GM21619 (cell line): ENCODE results near the gene PTK7.

Source experiments
- ATAC-seq: cut with Tn5 transposase; IDR thresholded peaks from one replicate; pipeline ENCODE4 v1.9.1; 2021; ENCODE audit not compliant: unreplicated experiment

PTK7 gene

DNA sequence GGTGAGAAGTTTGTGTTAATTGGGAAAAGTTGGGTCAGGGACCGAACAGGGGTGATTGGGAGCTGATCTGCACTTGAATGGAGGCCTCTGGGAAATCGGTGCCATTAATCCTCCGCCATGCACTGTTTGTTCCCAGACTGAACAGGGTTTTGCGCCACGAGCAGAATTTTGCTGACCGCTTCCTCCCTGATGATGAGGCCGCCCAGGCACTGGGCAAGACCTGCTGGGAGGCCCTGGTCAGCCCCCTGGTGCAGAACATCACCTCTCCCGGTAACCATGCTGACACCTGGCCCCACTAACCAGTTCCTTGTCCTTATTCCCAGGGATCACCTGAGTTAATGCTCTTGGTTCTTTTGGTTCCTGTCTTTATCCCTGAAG, 127.6 kb downstream of the PTK7 start:
- no peak for ATAC-seq

DNA sequence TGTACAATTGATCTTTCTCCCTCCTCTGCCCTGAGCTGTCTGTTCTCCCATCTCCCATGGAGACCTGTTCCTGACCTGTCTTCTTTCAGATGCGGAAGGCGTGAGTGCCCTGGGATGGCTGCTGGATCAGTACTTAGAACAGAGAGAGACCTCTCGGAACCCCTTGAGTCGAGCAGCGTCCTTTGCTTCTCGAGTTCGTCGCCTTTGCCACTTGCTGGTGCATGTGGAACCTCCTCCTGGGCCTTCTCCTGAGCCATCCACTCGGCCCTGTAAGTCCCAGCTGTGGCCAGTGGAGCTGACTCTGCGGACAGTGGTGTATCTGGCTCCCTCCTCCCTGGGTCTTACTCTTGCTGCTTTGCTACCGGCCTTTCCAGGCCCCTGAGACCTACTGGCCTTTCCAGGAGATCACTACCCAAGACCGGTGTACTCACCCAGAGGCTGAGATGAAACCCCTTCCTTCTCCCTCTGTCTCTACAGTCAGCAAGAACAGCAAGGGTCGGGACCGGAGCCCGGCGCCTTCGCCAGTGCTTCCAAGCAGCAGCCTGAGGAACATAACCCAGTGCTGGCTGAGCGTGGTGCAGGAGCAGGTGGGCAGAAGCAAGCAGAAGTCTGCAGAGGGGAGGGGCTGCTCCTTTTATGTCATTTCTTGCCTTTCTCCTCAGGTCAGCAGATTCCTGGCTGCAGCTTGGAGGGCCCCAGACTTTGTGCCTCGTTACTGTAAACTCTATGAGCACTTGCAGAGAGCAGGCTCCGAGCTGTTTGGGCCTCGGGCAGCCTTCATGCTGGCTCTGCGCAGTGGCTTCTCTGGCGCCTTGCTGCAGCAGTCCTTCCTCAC, 128.4 kb downstream of the PTK7 start:
- no peak for ATAC-seq

DNA sequence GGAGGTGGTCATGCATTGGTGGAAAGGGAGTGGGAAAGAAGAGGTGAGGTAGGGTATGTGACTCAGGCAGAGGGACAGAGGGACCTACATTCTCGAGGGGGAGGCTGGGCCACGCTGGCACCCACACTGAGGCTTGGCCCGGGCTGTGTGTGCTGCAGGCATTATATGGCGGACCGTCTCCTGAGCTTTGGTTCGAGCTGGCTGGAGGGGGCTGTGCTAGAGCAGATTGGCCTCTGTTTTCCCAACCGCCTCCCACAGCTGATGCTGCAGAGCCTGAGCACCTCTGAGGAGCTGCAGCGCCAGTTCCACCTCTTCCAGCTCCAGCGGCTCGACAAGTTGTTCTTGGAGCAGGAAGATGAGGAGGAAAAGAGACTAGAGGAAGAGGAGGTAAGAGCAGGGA, 129.7 kb downstream of the PTK7 start:
- no peak for ATAC-seq

DNA sequence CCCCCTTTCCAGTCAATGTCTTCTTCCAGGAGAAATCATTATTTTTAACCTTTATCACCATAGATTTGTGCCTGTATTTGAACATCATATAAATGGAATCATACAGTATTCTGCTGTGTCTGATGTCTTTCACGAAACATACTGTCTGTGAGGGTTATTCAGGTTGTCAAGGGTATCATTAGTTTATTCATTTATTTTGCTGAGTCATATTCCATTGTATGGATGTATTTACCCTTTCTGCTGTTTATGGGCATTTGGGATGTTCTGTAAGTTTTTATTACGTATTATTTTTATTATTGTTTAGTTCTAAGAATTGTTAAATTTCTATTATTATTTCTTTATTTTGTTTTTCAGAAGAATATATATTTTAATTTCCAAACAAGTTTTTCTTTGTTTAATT, 131.2 kb downstream of the PTK7 start:
- no peak for ATAC-seq
